NB4 (cell line): Measurements from ENCODE around the gene MYO1F.
A peak's percentile ranks its signal among the peaks of the same experiment; 100 is the strongest.

ENCODE experiments used
- MYC ChIP-seq: IDR thresholded peaks from 2 replicates; pipeline ENCODE4 v1.6.1; 2011; ENCODE audit warnings: low read depth, low read length
- POLR2A ChIP-seq: IDR thresholded peaks from 2 replicates; pipeline ENCODE4 v1.6.1; 2011; ENCODE audit warnings: mild to moderate bottlenecking; ENCODE audit not compliant: insufficient read length; ENCODE audit errors: extremely low read depth
- TF ChIP-seq, protein P1 (sequence below): IDR thresholded peaks from one replicate; pipeline ENCODE4 v1.5.1; 2012; ENCODE audit warnings: low read depth, low read length
- TF ChIP-seq, protein P2 (sequence below): IDR thresholded peaks from 2 replicates; pipeline ENCODE4 v1.6.1; 2011; ENCODE audit warnings: low read depth, low read length

DNA sequence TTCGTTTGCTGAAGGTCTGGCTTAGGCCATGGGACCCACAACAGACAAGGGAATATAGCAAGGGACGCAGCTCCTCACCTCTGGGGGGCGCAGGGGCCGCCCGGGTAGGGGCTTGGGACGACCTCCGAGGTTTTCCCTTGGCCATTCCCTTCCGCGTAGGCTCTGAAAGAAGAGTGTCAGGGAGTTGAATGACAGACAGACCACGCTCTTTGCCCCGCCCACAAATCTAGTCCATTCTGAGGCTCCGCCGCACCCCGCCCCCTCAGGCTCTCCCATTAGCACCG is 51.9 kb downstream of the MYO1F start:
- TF ChIP-seq, protein P1, sequence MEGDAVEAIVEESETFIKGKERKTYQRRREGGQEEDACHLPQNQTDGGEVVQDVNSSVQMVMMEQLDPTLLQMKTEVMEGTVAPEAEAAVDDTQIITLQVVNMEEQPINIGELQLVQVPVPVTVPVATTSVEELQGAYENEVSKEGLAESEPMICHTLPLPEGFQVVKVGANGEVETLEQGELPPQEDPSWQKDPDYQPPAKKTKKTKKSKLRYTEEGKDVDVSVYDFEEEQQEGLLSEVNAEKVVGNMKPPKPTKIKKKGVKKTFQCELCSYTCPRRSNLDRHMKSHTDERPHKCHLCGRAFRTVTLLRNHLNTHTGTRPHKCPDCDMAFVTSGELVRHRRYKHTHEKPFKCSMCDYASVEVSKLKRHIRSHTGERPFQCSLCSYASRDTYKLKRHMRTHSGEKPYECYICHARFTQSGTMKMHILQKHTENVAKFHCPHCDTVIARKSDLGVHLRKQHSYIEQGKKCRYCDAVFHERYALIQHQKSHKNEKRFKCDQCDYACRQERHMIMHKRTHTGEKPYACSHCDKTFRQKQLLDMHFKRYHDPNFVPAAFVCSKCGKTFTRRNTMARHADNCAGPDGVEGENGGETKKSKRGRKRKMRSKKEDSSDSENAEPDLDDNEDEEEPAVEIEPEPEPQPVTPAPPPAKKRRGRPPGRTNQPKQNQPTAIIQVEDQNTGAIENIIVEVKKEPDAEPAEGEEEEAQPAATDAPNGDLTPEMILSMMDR, result peak; percentile 56
- TF ChIP-seq POLR2A (no peak), MYC (no peak)
- TF ChIP-seq, protein P2, sequence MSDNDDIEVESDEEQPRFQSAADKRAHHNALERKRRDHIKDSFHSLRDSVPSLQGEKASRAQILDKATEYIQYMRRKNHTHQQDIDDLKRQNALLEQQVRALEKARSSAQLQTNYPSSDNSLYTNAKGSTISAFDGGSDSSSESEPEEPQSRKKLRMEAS, result no peak
